NT2/D1 (cell line): ENCODE data around the gene THTPA.

Experiments
- SUZ12 ChIP-seq: IDR thresholded peaks from 2 replicates; pipeline ENCODE4 v1.6.1; 2011; ENCODE audit not compliant: insufficient read length, insufficient read depth; ENCODE audit errors: extremely low read depth
- YY1 ChIP-seq: IDR thresholded peaks from 2 replicates; pipeline ENCODE4 v1.6.1; 2011; ENCODE audit not compliant: insufficient read length, insufficient read depth
- ZNF274 ChIP-seq: IDR thresholded peaks from 2 replicates; pipeline ENCODE4 v1.6.1; 2011; ENCODE audit warnings: mild to moderate bottlenecking, low read depth, low read length

DNA sequence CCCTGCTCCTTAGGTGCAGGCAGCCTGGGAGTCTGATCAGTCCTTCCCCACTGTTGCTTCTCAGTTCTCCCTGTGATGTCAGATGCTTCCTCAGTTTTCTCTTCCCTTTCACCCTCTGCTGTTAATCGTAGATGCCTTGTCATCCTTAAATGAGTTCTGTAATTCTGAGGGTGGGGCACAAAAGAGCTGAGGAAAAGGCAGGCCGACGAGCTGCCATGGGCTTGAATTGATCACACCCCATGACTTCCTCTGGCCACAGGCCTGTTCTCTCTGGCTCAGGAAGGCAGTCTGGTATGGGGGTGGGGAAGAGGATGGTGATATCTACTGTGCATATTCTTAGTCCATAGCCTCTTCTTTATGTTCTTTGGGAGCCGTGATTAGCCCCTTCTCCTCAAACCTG lies 16.8 kb downstream of the THTPA start:
- TF ChIP-seq YY1 = no peak
- no peak for TF ChIP-seq SUZ12
- no peak for TF ChIP-seq ZNF274
